ENCODE data around the gene LYZL1. TPM values are rescaled to one million over a fixed set of nuclear protein-coding genes. Genes with fewer than 3 reads are reported as not detected.

The LYZL1 gene
- total and polyA plus RNA-seq, 2 of the 8 experiments (the other 6 are each of a cell fraction or from before 2014, with no cell fraction given) = not detected

DNA sequence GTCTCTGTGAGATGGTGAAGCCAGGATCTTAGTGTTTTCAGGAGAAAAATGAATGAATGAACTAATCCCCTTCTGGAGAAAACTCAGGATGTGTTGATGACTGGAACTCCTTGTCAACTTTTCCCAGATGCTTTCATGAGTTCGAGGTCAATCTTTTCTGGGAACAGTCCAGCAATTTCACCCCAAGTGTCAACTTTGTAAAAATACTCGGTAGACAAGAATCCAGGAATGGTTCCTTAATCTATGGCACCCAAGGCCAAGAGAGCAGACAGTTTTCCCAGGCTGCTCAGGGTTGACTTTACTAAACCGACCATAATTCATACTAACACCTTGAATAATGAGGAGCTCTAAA, 31.1 kb upstream of the LYZL1 start:
- Histone ChIP-seq H3K4ac (replicated peaks; ENCODE audit: insufficient read length, low read depth, low read length) (no peak overlapping the region), H3K36me3 (ENCODE audit: control insufficient read depth in 2 of 4, insufficient read depth in 4 of 4, low read length in 3 of 4) (no peaks in the 10 kb centered on the region; a peak in 1 of 8 replicates), H3K4me1 (replicated peaks in 1 of 4; ENCODE audit: control insufficient read depth in 3 of 4, insufficient read depth in 4 of 4, low read length in 3 of 4) (peaks cover 0 to 3% (median under 1%) of the 10 kb centered on the region in 4 experiments; a peak in 2 of 7 replicates), H2BK12ac (ENCODE audit: low read depth, low read length) (no peak overlapping the region), H3K23me2 (ENCODE audit: low read depth, low read length) (no peaks in the 10 kb centered on the region), H3K4me3 (ENCODE audit: extremely low read depth in 1 of 4, insufficient read depth in 2 of 4, low read depth in 3 of 4, low read length in 4 of 4) (no peak overlapping the region), H3K56ac (replicated peaks; ENCODE audit: insufficient read length, low read depth, low read length) (no peak overlapping the region), H2BK20ac (ENCODE audit: low read length) (no peak overlapping the region), H4K20me1 (replicated peaks in 1 of 2; ENCODE audit: control insufficient read depth in 1 of 2, insufficient read depth in 2 of 2, low read length in 2 of 2) (no peaks in the 10 kb centered on the region), H2AK5ac (ENCODE audit: low read depth, low read length) (no peak overlapping the region), H3K23ac (ENCODE audit: insufficient read length) (no peak overlapping the region), H3K9ac (replicated peaks in 1 of 4; ENCODE audit: extremely low read depth in 1 of 4, low read depth in 3 of 4, low read length in 3 of 4) (no peak overlapping the region), H2AFZ (ENCODE audit: low read length) (no peak overlapping the region), H4K8ac (ENCODE audit: extremely low read depth, insufficient read depth, low read length) (no peak overlapping the region), H2BK15ac (ENCODE audit: low read length) (no peak overlapping the region), H3K18ac (ENCODE audit: extremely low read depth, low read length) (no peak overlapping the region), H4K91ac (replicated peaks; ENCODE audit: insufficient read length, low read length) (no peak overlapping the region), H3K27ac (ENCODE audit: low read depth, low read length) (no peak overlapping the region), H3K27me3 (replicated peaks in 1 of 4; ENCODE audit: control insufficient read depth in 3 of 4, extremely low read depth in 1 of 4, insufficient read depth in 3 of 4, low read length in 3 of 4) (no peaks in the 10 kb centered on the region), H4K5ac (ENCODE audit: insufficient read length, low read depth, low read length) (no peak overlapping the region), H3K79me2 (ENCODE audit: control insufficient read depth in 1 of 2, insufficient read depth in 2 of 2, low read length in 2 of 2) (no peaks in the 10 kb centered on the region), H3K9me3 (ENCODE audit: insufficient read depth in 2 of 2, low read depth in 1 of 2, low read length in 1 of 2) (no peaks in the 10 kb centered on the region), H2BK120ac (replicated peaks; ENCODE audit: low read depth, low read length) (no peak overlapping the region), H3K79me1 (ENCODE audit: low read depth, low read length) (peaks cover 2% of the 10 kb centered on the region; the same call in 1 of the 2 replicates), H3K14ac (ENCODE audit: insufficient read length) (no peak overlapping the region), H2BK5ac (ENCODE audit: low read depth, low read length) (no peak overlapping the region), H3K4me2 (ENCODE audit: insufficient read depth in 1 of 2, low read depth in 2 of 2, low read length in 2 of 2) (no peak overlapping the region)
- 94% methylated on average over 3 of the region's 3 CpGs; no CpG with 5 or more reads in 1 of the 2 experiments for WGBS, 2 experiments (ENCODE audit: extremely low coverage in 1 of 2, insufficient coverage in 1 of 2, insufficient read length in 1 of 2, insufficient replicate concordance in 2 of 2, low coverage in 1 of 2, low lambda C conversion rate in 2 of 2, missing lambda C conversion rate in 1 of 2)
- no peak for TF ChIP-seq JUND (IDR thresholded peaks at IDR 0.05; ENCODE audit: low read length)
- no peak for TF ChIP-seq EZH2 (IDR thresholded peaks at IDR 0.05; ENCODE audit: low read depth, low read length, severe bottlenecking)
- no peak for TF ChIP-seq HDAC2 (IDR thresholded peaks at IDR 0.05; ENCODE audit: borderline replicate concordance in 1 of 2, low read depth in 2 of 2, low read length in 2 of 2)
- no peak for TF ChIP-seq CBX5 (IDR thresholded peaks at IDR 0.05; ENCODE audit: low read depth, low read length)
- TF ChIP-seq KDM4A (IDR thresholded peaks at IDR 0.05; ENCODE audit: low read depth, low read length, severe bottlenecking) = no peak
- TF ChIP-seq, protein P1, sequence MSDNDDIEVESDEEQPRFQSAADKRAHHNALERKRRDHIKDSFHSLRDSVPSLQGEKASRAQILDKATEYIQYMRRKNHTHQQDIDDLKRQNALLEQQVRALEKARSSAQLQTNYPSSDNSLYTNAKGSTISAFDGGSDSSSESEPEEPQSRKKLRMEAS (IDR thresholded peaks at IDR 0.05) = no peak
- DNase-seq (ENCODE audit: low read depth in 1 of 2, low spot score in 2 of 2) = no peak
- POLR2A ChIA-PET (ENCODE audit: partially characterized antibody) = no interaction called here
- FAIRE-seq = no peak
- CTCF ChIA-PET (ENCODE audit: partially characterized antibody) = interaction anchor here (1.1 to 8.9 kb wide), 3 partner anchors 9 to 416 kb away, joined by 3 to 94 read pairs (median 4); no protein-coding TSS in a partner anchor

All from H1 (cell line).